SK-N-SH (cell line): ENCODE data around the gene GSE1. TPM values are rescaled to one million over a fixed set of nuclear protein-coding genes. Genes with fewer than 3 reads are reported as not detected.

Source experiments
- CTCF ChIA-PET: fragments of 300-600, 350-600 bp; formaldehyde crosslinking; extraction: SDS; loops from one replicate; lab custom pipeline; 2021; lab: Yijun Ruan, JAX
- POLR2A ChIA-PET: fragments of 350-600 bp; sonication (Branson Sonifier 250); formaldehyde crosslinking; extraction: SDS; loops from one replicate; lab custom pipeline; 2020; ENCODE audit warnings: antibody characterized with exemption, inconsistent platforms; lab: Yijun Ruan, JAX
- DNase-seq: peaks from one replicate; pipeline ENCODE4 v3.0.0; 2012
- H2AFZ ChIP-seq: fragments of 200-600 bp; sonication (generic); 2 replicates; pipeline ENCODE4 v1.8.1; 2016; ENCODE audit warnings: antibody characterized with exemption, mild to moderate bottlenecking, low read depth
- H3F3A ChIP-seq: fragments of 200-600 bp; sonication (generic); replicated peaks from 2 replicates; pipeline ENCODE3; 2016; ENCODE audit warnings: antibody characterized with exemption, mild to moderate bottlenecking; ENCODE audit not compliant: insufficient read depth
- H3K27ac ChIP-seq, 2 experiments: fragments of 200-500 bp in 1 of 2; fragments of 200-600 bp in 1 of 2; sonication (Bioruptor generic) in 1 of 2; sonication (generic), shearing (Covaris generic) in 1 of 2; 2 replicates each; pipeline versions ENCODE4 v1.5.1 to v1.6.1; 2014 to 2016; ENCODE audit warnings: low read depth in 2 of 2, inconsistent platforms in 1 of 2, low read length in 1 of 2, mild to moderate bottlenecking in 1 of 2, mixed read lengths in 1 of 2
- H3K27me3 ChIP-seq: fragments of 200-600 bp; sonication (generic), shearing (Covaris generic); 2 replicates; pipeline ENCODE4 v1.6.1; 2016; ENCODE audit warnings: mixed run types; ENCODE audit not compliant: insufficient read depth
- H3K36me3 ChIP-seq, 2 experiments: fragments of 200-500 bp in 1 of 2; fragments of 200-600 bp in 1 of 2; sonication (Bioruptor generic) in 1 of 2; sonication (generic) in 1 of 2; replicated peaks in 1 of 2; 2 replicates each; pipeline versions ENCODE3 to v1.5.1; 2014 to 2016; ENCODE audit warnings: low read length in 1 of 2, mild to moderate bottlenecking in 1 of 2; ENCODE audit not compliant: insufficient read depth in 2 of 2, control insufficient read depth in 1 of 2
- H3K4me1 ChIP-seq, 2 experiments: fragments of 200-500 bp in 1 of 2; fragments of 200-600 bp in 1 of 2; sonication (Bioruptor generic) in 1 of 2; sonication (generic), shearing (Covaris generic) in 1 of 2; 2 replicates each; pipeline versions ENCODE4 v1.5.1 to v1.6.1; 2014 to 2016; ENCODE audit warnings: low read depth in 1 of 2, low read length in 1 of 2, mixed run types in 1 of 2; ENCODE audit not compliant: insufficient read depth in 2 of 2, control insufficient read depth in 1 of 2
- H3K4me2 ChIP-seq: fragments of 200-600 bp; sonication (generic), shearing (Covaris generic); 2 replicates; pipeline ENCODE4 v1.6.1; 2017; ENCODE audit warnings: mixed run types
- H3K4me3 ChIP-seq, 2 experiments: fragments of 200-500 bp in 1 of 2; fragments of 200-600 bp in 1 of 2; sonication (Bioruptor generic) in 1 of 2; sonication (generic), shearing (Covaris generic) in 1 of 2; 2 replicates each; pipeline versions ENCODE4 v1.5.1 to v1.8.1; 2014 to 2016; ENCODE audit warnings: low read depth in 2 of 2, inconsistent platforms in 1 of 2, low read length in 1 of 2, mild to moderate bottlenecking in 1 of 2, mixed read lengths in 1 of 2, moderate library complexity in 1 of 2
- H3K79me2 ChIP-seq: fragments of 200-600 bp; sonication (generic); 2 replicates; pipeline ENCODE4 v1.8.1; 2017; ENCODE audit warnings: mild to moderate bottlenecking; ENCODE audit not compliant: insufficient read depth
- H3K9ac ChIP-seq: fragments of 200-600 bp; sonication (generic); 2 replicates; pipeline ENCODE4 v1.6.1; 2017; ENCODE audit warnings: mixed run types
- H3K9me2 ChIP-seq: fragments of 200-600 bp; sonication (generic); 2 replicates; pipeline ENCODE4 v1.6.1; 2017; ENCODE audit warnings: mixed run types
- H3K9me3 ChIP-seq: fragments of 200-600 bp; sonication (generic); 2 replicates; pipeline ENCODE4 v1.6.1; 2017; ENCODE audit warnings: mixed run types, mild to moderate bottlenecking, moderate library complexity
- H4K20me1 ChIP-seq: fragments of 200-600 bp; sonication (generic); 2 replicates; pipeline ENCODE4 v1.6.1; 2017; ENCODE audit warnings: mild to moderate bottlenecking, mixed run types; ENCODE audit not compliant: insufficient read depth
- EP300 ChIP-seq, 2 experiments: IDR thresholded peaks; 2 replicates each; pipeline versions ENCODE4 v1.4.0 to v1.6.1; 2012; ENCODE audit warnings: borderline replicate concordance in 1 of 2, low read depth in 1 of 2, low read length in 1 of 2
- FOXM1 ChIP-seq: IDR thresholded peaks from 2 replicates; pipeline ENCODE4 v1.4.0; 2012; ENCODE audit warnings: low read depth, mild to moderate bottlenecking
- IRF3 ChIP-seq: fragments of 150-350 bp; IDR thresholded peaks from 2 replicates; pipeline ENCODE4 v1.6.1; 2016; ENCODE audit warnings: mild to moderate bottlenecking, low read depth, low read length
- JUND ChIP-seq: IDR thresholded peaks from 2 replicates; pipeline ENCODE4 v1.4.0; 2012
- POLR2AphosphoS5 ChIP-seq: IDR thresholded peaks from 2 replicates; pipeline ENCODE4 v1.6.1; 2012; ENCODE audit warnings: low read depth, low read length
- RAD21 ChIP-seq: IDR thresholded peaks from 2 replicates; pipeline ENCODE4 v1.6.1; 2012; ENCODE audit warnings: mild to moderate bottlenecking, low read length
- RFX5 ChIP-seq: IDR thresholded peaks from 2 replicates; pipeline ENCODE4 v1.6.1; 2012; ENCODE audit warnings: mild to moderate bottlenecking, improper control_type of control experiment, low read length
- RXRA ChIP-seq: IDR thresholded peaks from 2 replicates; pipeline ENCODE4 v1.4.0; 2012; ENCODE audit warnings: low read depth, mild to moderate bottlenecking, borderline replicate concordance
- SIN3A ChIP-seq: IDR thresholded peaks from 2 replicates; pipeline ENCODE4 v1.6.1; 2012; ENCODE audit warnings: low read depth, mild to moderate bottlenecking, low read length, moderate library complexity, borderline replicate concordance
- SMC3 ChIP-seq: IDR thresholded peaks from 2 replicates; pipeline ENCODE4 v1.6.1; 2012; ENCODE audit warnings: low read depth, low read length, improper control_type of control experiment
- TCF12 ChIP-seq: IDR thresholded peaks from 2 replicates; pipeline ENCODE4 v1.4.0; 2012
- TEAD4 ChIP-seq: IDR thresholded peaks from 2 replicates; pipeline ENCODE4 v1.4.0; 2012; ENCODE audit warnings: mild to moderate bottlenecking, borderline replicate concordance; ENCODE audit not compliant: insufficient read depth
- USF1 ChIP-seq: IDR thresholded peaks from 2 replicates; pipeline ENCODE4 v1.4.0; 2012; ENCODE audit warnings: low read depth, borderline replicate concordance
- USF2 ChIP-seq: fragments of 150-350 bp; IDR thresholded peaks from 2 replicates; pipeline ENCODE4 v1.6.1; 2017; ENCODE audit warnings: antibody characterized with exemption, low read length, low read depth, borderline replicate concordance
- WGBS: methylation state at CpG from one replicate; pipeline ENCODE4 v1.1.6; 2017; ENCODE audit warnings: low lambda C conversion rate; 5-methylcytosine and 5-hydroxymethylcytosine counted together
- polyA plus RNA-seq, 3 experiments: library from polyadenylated mRNA; depleted of rRNA; stranded (reverse); fragments of >200 nt; gene quantifications; 2 replicates each; pipeline ENCODE4 v1.2.3, GENCODE V29; 2012

GSE1 gene
- polyA plus RNA-seq, 1 of the 3 experiments (the other 2 are of a cell fraction): 26.5 TPM

GRCh38 chr16:85588562-85589503 lies 24.3 kb upstream of the GSE1 start (continued):
- TF ChIP-seq IRF3: no peak
- no peak for TF ChIP-seq TEAD4
- no peak for TF ChIP-seq RAD21
- no peak for TF ChIP-seq EP300 (IDR thresholded peaks at IDR 0.05; ENCODE audit: borderline replicate concordance in 1 of 2, low read depth in 1 of 2, low read length in 1 of 2)
- TF ChIP-seq SMC3: no peak
- TF ChIP-seq RXRA: no peak
- no peak for TF ChIP-seq FOXM1
- no peak for TF ChIP-seq USF1

GRCh38 chr16:85589688-85590505 lies 23.2 kb upstream of the GSE1 start:
- Histone ChIP-seq H3K9me3 (no peaks in the 10 kb centered on the region), H3K4me1 (peaks cover 0 to 60% of the 10 kb centered on the region in 2 experiments; a peak in 1 of 4 replicates), H3K36me3 (no peaks in the 10 kb centered on the region), H3K79me2 (0 out of 2 replicates have a peak, but pooled peaks cover 6% of the 10 kb centered on the region), H3F3A (no peaks in the 10 kb centered on the region), H4K20me1 (peaks cover 65% of the 10 kb centered on the region), H3K27me3 (no peaks in the 10 kb centered on the region)
- POLR2A ChIA-PET: no interaction called here
- no peak for TF ChIP-seq FOXM1
- TF ChIP-seq TCF12: no peak
- no peak for TF ChIP-seq RFX5
- no peak for TF ChIP-seq RAD21
- no peak for TF ChIP-seq SIN3A
- no peak for TF ChIP-seq POLR2AphosphoS5
- TF ChIP-seq USF2: no peak
- no peak for TF ChIP-seq USF1
- TF ChIP-seq JUND: no peak
- TF ChIP-seq, all 33 proteins: peak for 0
- Histone ChIP-seq H3K27ac (no peak overlapping the region), H2AFZ (no peak overlapping the region), H3K9me2 (no peaks in the 10 kb centered on the region), H3K4me2 (no peak overlapping the region), H3K4me3 (no peak overlapping the region), H3K9ac (no peak overlapping the region)
- CTCF ChIA-PET: interaction anchor here (1.5 kb wide), 1 partner anchor 16 kb away, joined by 3 read pairs; no protein-coding TSS in a partner anchor
- no peak for DNase-seq
- 97% methylated on average over 20 of the region's 20 CpGs for WGBS
